A172 (cell line): ENCODE measurements around the gene PLA2G5. TPM values are rescaled to one million over a fixed set of nuclear protein-coding genes. Genes with fewer than 3 reads are reported as not detected.

ENCODE experiments used
- total RNA-seq: library from RNA; depleted of rRNA; stranded (reverse); fragments of >200 nt; shearing (Covaris generic); gene quantifications from 2 replicates; pipeline ENCODE4 v1.2.3, GENCODE V29; 2014; rRNA removed

Gene PLA2G5
- total RNA-seq, 1 experiment from 2014 or later = not detected

Other genes starting within 250 kb of the PLA2G5 start
- gene OTUD3, start 187.8 kb upstream of the PLA2G5 start, total RNA-seq = 2.4 and 3.1 TPM in 2 replicates
- not detected in 2 replicates for gene PLA2G2E, start 146.6 kb upstream of the PLA2G5 start, total RNA-seq
- not detected in 2 replicates for gene PLA2G2A, start 90.6 kb upstream of the PLA2G5 start, total RNA-seq
- not detected in 2 replicates for gene PLA2G2D, start 49.3 kb downstream of the PLA2G5 start, total RNA-seq
- not detected in 2 replicates for gene PLA2G2F, start 69.1 kb downstream of the PLA2G5 start, total RNA-seq
- gene UBXN10, start 115.9 kb downstream of the PLA2G5 start, total RNA-seq = not detected in 2 replicates
- not detected in 2 replicates for gene PLA2G2C, start 116.3 kb downstream of the PLA2G5 start, total RNA-seq
- not detected in 2 replicates for gene VWA5B1, start 220.7 kb downstream of the PLA2G5 start, total RNA-seq